ENCODE results near the gene EFHC1. TPM values are rescaled to one million over a fixed set of nuclear protein-coding genes. Genes with fewer than 3 reads are reported as not detected.
A peak's percentile ranks its signal among the peaks of the same experiment; 100 is the strongest.
"Not testable (repeated sequence)": the region's sequence is repeated elsewhere in the genome, so short reads cannot be mapped to it uniquely, and the experiment has no call there.

The EFHC1 gene
- total RNA-seq, 6 donors from 2014 or later, result 16.2 to 96.4 (median 21.6) TPM

GRCh38 chr6:52384145-52384766 is 35.9 kb upstream of the EFHC1 start:
- Histone ChIP-seq H3K9me3 (no peaks in the 10 kb centered on the region), H3K27me3 (no peaks in the 10 kb centered on the region), H3K27ac (no peak overlapping the region), H3K36me3 (no peaks in the 10 kb centered on the region), H3K4me1 (peaks cover 0 to 5% (median 1%) of the 10 kb centered on the region in 4 donors), H3K4me3 (no peak overlapping the region)
- 85 to 92% methylated on average over 2 of the region's 2 CpGs for WGBS, 2 donors
- no peak for DNase-seq
- ATAC-seq (ENCODE audit: low FRiP score in 2 of 2), result no peak
- TF ChIP-seq EP300 (IDR thresholded peaks at IDR 0.05) (no peak), POLR2A (IDR thresholded peaks at IDR 0.05) (no peak), POLR2AphosphoS5 (IDR thresholded peaks at IDR 0.05) (no peak), CTCF (IDR thresholded peaks at IDR 0.05) (no peak)

GRCh38 chr6:52385074-52385473 is 35.1 kb upstream of the EFHC1 start:
- TF ChIP-seq CTCF (IDR thresholded peaks at IDR 0.05) (no peak), POLR2AphosphoS5 (IDR thresholded peaks at IDR 0.05) (no peak), EP300 (IDR thresholded peaks at IDR 0.05) (no peak), POLR2A (IDR thresholded peaks at IDR 0.05) (no peak)
- no peak for ATAC-seq (ENCODE audit: low FRiP score in 2 of 2)
- Histone ChIP-seq H3K4me1 (peaks cover 6 to 11% (median 9%) of the 10 kb centered on the region in 4 donors), H3K4me3 (no peak overlapping the region), H3K36me3 (no peaks in the 10 kb centered on the region), H3K27ac (no peak overlapping the region), H3K9me3 (no peaks in the 10 kb centered on the region), H3K27me3 (no peaks in the 10 kb centered on the region)
- no peak for DNase-seq
- WGBS, 2 donors, result 91 to 93% methylated on average over 4 of the region's 4 CpGs

GRCh38 chr6:52388119-52388518 is 32.0 kb upstream of the EFHC1 start:
- not testable (repeated sequence) for H3K36me3 ChIP-seq; H3K27me3 ChIP-seq; H3K27ac ChIP-seq; ATAC-seq (ENCODE audit: low FRiP score in 2 of 2); H3K4me3 ChIP-seq; DNase-seq; H3K9me3 ChIP-seq
- WGBS, 2 donors, result 70 to 74% methylated on average over 4 of the region's 4 CpGs
- H3K4me1 ChIP-seq, result peaks cover 11 to 19% (median 15%) of the 10 kb centered on the region in 4 donors

- ATAC-seq (ENCODE audit: low FRiP score in 2 of 2) (no peak), DNase-seq (no peak)
- H3K4me1 ChIP-seq, result peaks cover 11 to 19% (median 15%) of the 10 kb centered on the region in 4 donors
- H3K36me3 ChIP-seq, result no peaks in the 10 kb centered on the region
- H3K27ac ChIP-seq, result no peak overlapping the region
- H3K27me3 ChIP-seq, result no peaks in the 10 kb centered on the region
- TF ChIP-seq POLR2AphosphoS5 (IDR thresholded peaks at IDR 0.05), result no peak
- TF ChIP-seq EP300 (IDR thresholded peaks at IDR 0.05), result no peak
- TF ChIP-seq CTCF (IDR thresholded peaks at IDR 0.05), result no peak
- TF ChIP-seq POLR2A (IDR thresholded peaks at IDR 0.05), result no peak
- WGBS, 2 donors, result 86 to 91% methylated on average over 4 of the region's 4 CpGs
- no peaks in the 10 kb centered on the region for H3K9me3 ChIP-seq
- H3K4me3 ChIP-seq, result no peak overlapping the region
Observed at GRCh38 chr6:52388790-52389189, 31.4 kb upstream of the EFHC1 start.

GRCh38 chr6:52389264-52389625 is 30.9 kb upstream of the EFHC1 start:
- 59 to 82% methylated on average over 1 of the region's 1 CpG for WGBS, 2 donors
- TF ChIP-seq CTCF (IDR thresholded peaks at IDR 0.05), result no peak
- TF ChIP-seq EP300 (IDR thresholded peaks at IDR 0.05), result no peak
- no peak for TF ChIP-seq POLR2AphosphoS5 (IDR thresholded peaks at IDR 0.05)
- TF ChIP-seq POLR2A (IDR thresholded peaks at IDR 0.05), result no peak
- DNase-seq (no peak), ATAC-seq (ENCODE audit: low FRiP score in 2 of 2) (no peak)
- Histone ChIP-seq H3K27ac (peak overlapping the region in 3 of 4 donors; percentile 11 to 55 (median 39)), H3K9me3 (no peaks in the 10 kb centered on the region), H3K27me3 (no peaks in the 10 kb centered on the region), H3K4me1 (peaks cover 11 to 19% (median 15%) of the 10 kb centered on the region in 4 donors), H3K36me3 (no peaks in the 10 kb centered on the region), H3K4me3 (no peak overlapping the region)
